RKO (cell line): ENCODE results near the gene HDGFL1.

Experiments
- DNase-seq: peaks from one replicate; pipeline ENCODE4 v3.0.0-alpha.2; 2016; ENCODE audit warnings: low spot score

Gene HDGFL1

GRCh38 chr6:22569281-22570184 lies at the start of gene HDGFL1:
Gene HDGFL1 (plus strand): TSS chr6:22569566. CDS start chr6:22569576, 10 bp downstream.
- DNase-seq: no peak

- DNase-seq: no peak
Observed at GRCh38 chr6:22521035-22521434, 48.3 kb upstream of the HDGFL1 start.

- DNase-seq: no peak
Observed at GRCh38 chr6:22526736-22527135, 42.6 kb upstream of the HDGFL1 start.

GRCh38 chr6:22529866-22530265 lies 39.5 kb upstream of the HDGFL1 start:
- DNase-seq: no peak

GRCh38 chr6:22530506-22530905 lies 38.9 kb upstream of the HDGFL1 start:
- no peak for DNase-seq

- no peak for DNase-seq
Observed at GRCh38 chr6:22536122-22536521, 33.2 kb upstream of the HDGFL1 start.

GRCh38 chr6:22544476-22544875 lies 24.9 kb upstream of the HDGFL1 start:
- DNase-seq: no peak

GRCh38 chr6:22545051-22545450 lies 24.3 kb upstream of the HDGFL1 start:
- DNase-seq: no peak

GRCh38 chr6:22546236-22546635 lies 23.1 kb upstream of the HDGFL1 start:
- DNase-seq: no peak

GRCh38 chr6:22550971-22551670 lies 18.2 kb upstream of the HDGFL1 start:
- no peak for DNase-seq

- no peak for DNase-seq
Observed at GRCh38 chr6:22556266-22556665, 13.1 kb upstream of the HDGFL1 start.

- DNase-seq: no peak
Observed at GRCh38 chr6:22557007-22557406, 12.4 kb upstream of the HDGFL1 start.

GRCh38 chr6:22558288-22558882 lies 11.0 kb upstream of the HDGFL1 start:
- no peak for DNase-seq

- DNase-seq: no peak
Observed at GRCh38 chr6:22568854-22569253, 512 bp upstream of the HDGFL1 start.

GRCh38 chr6:22570185-22570551 lies 802 bp downstream of the HDGFL1 start:
- DNase-seq: no peak

- DNase-seq: peak; percentile 11
Observed at GRCh38 chr6:22575190-22575589, 5.8 kb downstream of the HDGFL1 start.

- DNase-seq: no peak
Observed at GRCh38 chr6:22579439-22579838, 10.1 kb downstream of the HDGFL1 start.

GRCh38 chr6:22580337-22580736 lies 11.0 kb downstream of the HDGFL1 start:
- no peak for DNase-seq

GRCh38 chr6:22582417-22583205 lies 13.2 kb downstream of the HDGFL1 start:
- DNase-seq: no peak

- DNase-seq: no peak
Observed at GRCh38 chr6:22583230-22583629, 13.9 kb downstream of the HDGFL1 start.

GRCh38 chr6:22583927-22584326 lies 14.6 kb downstream of the HDGFL1 start:
- no peak for DNase-seq

- no peak for DNase-seq
Observed at GRCh38 chr6:22589118-22589517, 19.8 kb downstream of the HDGFL1 start.
